DND-41 (cell line): ENCODE measurements around the gene NKPD1.

ENCODE experiments used
- ATAC-seq: fragments of 200-7000 bp; cut with Tn5 transposase; 3 replicates; pipeline ENCODE4 v1.9.1; 2021; ENCODE audit warnings: low read depth; ENCODE audit not compliant: insufficient read depth
- DNase-seq: peaks from one replicate; pipeline ENCODE4 v3.0.0-alpha.2; 2020
- H2AFZ ChIP-seq: 2 replicates; pipeline ENCODE4 v1.6.0; 2012; ENCODE audit warnings: low read depth, low read length
- H3K27ac ChIP-seq: 2 replicates; pipeline ENCODE4 v1.5.1; 2012; ENCODE audit warnings: low read length, inconsistent platforms
- H3K27me3 ChIP-seq: fragments of 200-600 bp; sonication (generic); 2 replicates; pipeline ENCODE4 v1.6.0; 2012; ENCODE audit warnings: low read length, mild to moderate bottlenecking, inconsistent platforms; ENCODE audit not compliant: insufficient read depth, poor library complexity
- H3K36me3 ChIP-seq: 2 replicates; pipeline ENCODE4 v1.5.1; 2012; ENCODE audit warnings: low read length, inconsistent platforms; ENCODE audit not compliant: insufficient read depth
- H3K4me1 ChIP-seq: 2 replicates; pipeline ENCODE4 v1.5.1; 2012; ENCODE audit warnings: mild to moderate bottlenecking, low read length; ENCODE audit not compliant: insufficient read depth
- H3K4me2 ChIP-seq: 2 replicates; pipeline ENCODE4 v1.6.0; 2012; ENCODE audit warnings: mild to moderate bottlenecking, moderate library complexity, low read length, inconsistent platforms; ENCODE audit not compliant: insufficient read depth
- H3K4me3 ChIP-seq, 2 experiments: fragments of 200-600 bp in 1 of 2; shearing (Covaris generic) in 1 of 2; 2 replicates each; pipeline ENCODE4 v1.5.1; 2012 to 2016; ENCODE audit warnings: inconsistent platforms in 2 of 2, low read length in 2 of 2, mild to moderate bottlenecking in 2 of 2, low read depth in 1 of 2, moderate library complexity in 1 of 2
- H3K79me2 ChIP-seq: 2 replicates; pipeline ENCODE4 v1.6.0; 2012; ENCODE audit warnings: low read length, inconsistent platforms; ENCODE audit not compliant: insufficient read depth
- H3K9ac ChIP-seq: 2 replicates; pipeline ENCODE4 v1.6.0; 2012; ENCODE audit warnings: low read depth, mild to moderate bottlenecking, inconsistent platforms, low read length, moderate library complexity
- H3K9me3 ChIP-seq: 2 replicates; pipeline ENCODE4 v1.5.1; 2012; ENCODE audit warnings: low read length, moderate library complexity, mild to moderate bottlenecking, inconsistent platforms; ENCODE audit not compliant: insufficient read depth, severe bottlenecking
- H4K20me1 ChIP-seq: 2 replicates; pipeline ENCODE4 v1.6.0; 2012; ENCODE audit warnings: low read length; ENCODE audit not compliant: insufficient read depth
- EZH2 ChIP-seq: IDR thresholded peaks from 3 replicates; pipeline ENCODE4 v1.6.1; 2012; ENCODE audit warnings: borderline replicate concordance, low read depth, mild to moderate bottlenecking, moderate library complexity, low read length, inconsistent platforms; ENCODE audit not compliant: severe bottlenecking
- TF ChIP-seq, protein P1 (sequence below): IDR thresholded peaks from 2 replicates; pipeline ENCODE4 v1.5.1; 2012; ENCODE audit warnings: borderline replicate concordance, low read length, moderate library complexity, mild to moderate bottlenecking; ENCODE audit not compliant: poor library complexity, severe bottlenecking; ENCODE audit errors: extremely low read depth

Gene NKPD1

DNA sequence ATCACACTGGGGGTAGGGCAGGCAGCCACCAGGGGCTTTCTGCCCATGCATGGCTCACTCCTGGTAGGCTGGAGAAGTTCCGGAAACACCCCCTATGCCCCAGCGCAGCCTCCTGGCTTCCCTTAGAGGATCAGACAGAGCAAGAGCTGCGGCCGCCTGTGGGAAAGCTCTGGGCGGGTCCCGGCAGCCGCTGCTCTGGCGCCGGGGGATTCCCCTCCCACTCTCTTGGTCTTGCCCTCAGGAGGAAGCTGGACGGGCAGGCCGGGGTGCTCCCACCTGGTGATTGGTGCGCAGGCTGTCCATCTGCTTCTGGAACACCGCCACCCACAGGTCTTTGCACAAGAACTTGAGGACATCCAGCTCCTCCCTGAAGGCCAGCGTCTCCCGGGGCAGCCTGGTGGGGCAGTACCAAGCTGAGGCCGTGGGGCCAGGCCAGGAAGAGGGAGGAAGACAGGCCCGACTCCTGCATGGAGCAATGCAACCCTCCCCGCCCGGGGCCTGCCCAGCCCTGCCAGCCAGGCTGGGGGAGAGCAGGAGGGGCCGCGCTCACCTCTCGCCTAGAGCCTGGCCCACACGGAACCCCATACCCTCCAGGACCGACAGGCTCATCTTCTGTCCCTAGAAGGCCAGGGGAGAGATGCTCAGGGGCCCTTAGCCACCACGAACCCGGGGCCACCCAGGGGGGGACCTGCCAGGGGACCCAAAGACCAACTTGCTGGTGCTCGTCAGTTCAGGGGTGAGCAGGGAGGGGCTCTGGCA, 4.0 kb upstream of the NKPD1 start:
- Histone ChIP-seq H4K20me1 (peaks cover 10% of the 10 kb centered on the region), H2AFZ (no peak overlapping the region), H3K79me2 (no peaks in the 10 kb centered on the region), H3K4me3 (no peak overlapping the region), H3K4me2 (no peak overlapping the region), H3K9me3 (no peaks in the 10 kb centered on the region), H3K27ac (no peak overlapping the region), H3K36me3 (no peaks in the 10 kb centered on the region), H3K9ac (no peak overlapping the region), H3K4me1 (no peaks in the 10 kb centered on the region), H3K27me3 (no peaks in the 10 kb centered on the region)
- TF ChIP-seq, protein P1, sequence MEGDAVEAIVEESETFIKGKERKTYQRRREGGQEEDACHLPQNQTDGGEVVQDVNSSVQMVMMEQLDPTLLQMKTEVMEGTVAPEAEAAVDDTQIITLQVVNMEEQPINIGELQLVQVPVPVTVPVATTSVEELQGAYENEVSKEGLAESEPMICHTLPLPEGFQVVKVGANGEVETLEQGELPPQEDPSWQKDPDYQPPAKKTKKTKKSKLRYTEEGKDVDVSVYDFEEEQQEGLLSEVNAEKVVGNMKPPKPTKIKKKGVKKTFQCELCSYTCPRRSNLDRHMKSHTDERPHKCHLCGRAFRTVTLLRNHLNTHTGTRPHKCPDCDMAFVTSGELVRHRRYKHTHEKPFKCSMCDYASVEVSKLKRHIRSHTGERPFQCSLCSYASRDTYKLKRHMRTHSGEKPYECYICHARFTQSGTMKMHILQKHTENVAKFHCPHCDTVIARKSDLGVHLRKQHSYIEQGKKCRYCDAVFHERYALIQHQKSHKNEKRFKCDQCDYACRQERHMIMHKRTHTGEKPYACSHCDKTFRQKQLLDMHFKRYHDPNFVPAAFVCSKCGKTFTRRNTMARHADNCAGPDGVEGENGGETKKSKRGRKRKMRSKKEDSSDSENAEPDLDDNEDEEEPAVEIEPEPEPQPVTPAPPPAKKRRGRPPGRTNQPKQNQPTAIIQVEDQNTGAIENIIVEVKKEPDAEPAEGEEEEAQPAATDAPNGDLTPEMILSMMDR = no peak
- DNase-seq (no peak), ATAC-seq (no peak)

DNA sequence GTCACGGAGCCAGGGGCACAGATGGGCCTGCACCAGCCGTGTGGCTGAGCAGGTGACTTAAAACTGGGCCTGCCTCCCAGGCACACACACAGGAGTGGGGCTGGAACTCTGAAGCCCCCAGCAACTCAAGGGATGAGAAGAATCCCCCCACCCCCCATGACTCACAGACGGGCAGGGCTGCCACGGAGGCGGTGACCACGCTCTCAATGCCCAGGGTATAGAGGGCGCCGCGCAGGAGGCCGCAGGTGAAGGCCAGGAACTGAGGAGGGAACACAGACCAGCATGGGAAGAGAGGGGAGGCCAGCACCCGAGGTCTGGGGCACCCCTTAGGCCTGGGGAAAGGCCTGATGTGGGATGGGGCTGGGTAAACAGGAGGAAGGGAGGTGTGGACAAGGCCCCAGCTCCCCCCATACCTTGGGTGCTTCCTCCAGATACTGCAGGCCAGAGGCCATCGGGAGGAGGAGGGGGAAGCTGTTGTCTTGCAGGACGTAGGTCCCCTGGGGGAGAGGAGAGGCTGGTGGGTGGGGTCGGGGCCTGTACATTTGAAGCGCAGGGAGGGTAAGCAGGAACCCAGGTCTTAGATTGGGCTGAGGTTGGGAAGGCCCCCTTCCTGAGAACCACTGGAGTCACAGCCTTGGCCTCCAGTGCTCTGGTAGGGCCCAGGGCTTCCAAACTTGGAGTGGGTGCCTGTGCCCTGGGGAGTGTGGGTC, 3.1 kb upstream of the NKPD1 start:
- Histone ChIP-seq H3K4me1 (no peaks in the 10 kb centered on the region), H3K4me3 (no peak overlapping the region), H3K36me3 (no peaks in the 10 kb centered on the region), H3K27ac (no peak overlapping the region), H3K9ac (no peak overlapping the region), H3K79me2 (no peaks in the 10 kb centered on the region), H3K9me3 (no peaks in the 10 kb centered on the region), H3K4me2 (no peak overlapping the region), H4K20me1 (peaks cover 6% of the 10 kb centered on the region), H3K27me3 (no peaks in the 10 kb centered on the region), H2AFZ (no peak overlapping the region)
- ATAC-seq (0 out of 3 replicates have a peak, but pooled peaks have one; percentile 9), DNase-seq (no peak)
- no peak for TF ChIP-seq EZH2
- TF ChIP-seq, protein P1 = no peak

DNA sequence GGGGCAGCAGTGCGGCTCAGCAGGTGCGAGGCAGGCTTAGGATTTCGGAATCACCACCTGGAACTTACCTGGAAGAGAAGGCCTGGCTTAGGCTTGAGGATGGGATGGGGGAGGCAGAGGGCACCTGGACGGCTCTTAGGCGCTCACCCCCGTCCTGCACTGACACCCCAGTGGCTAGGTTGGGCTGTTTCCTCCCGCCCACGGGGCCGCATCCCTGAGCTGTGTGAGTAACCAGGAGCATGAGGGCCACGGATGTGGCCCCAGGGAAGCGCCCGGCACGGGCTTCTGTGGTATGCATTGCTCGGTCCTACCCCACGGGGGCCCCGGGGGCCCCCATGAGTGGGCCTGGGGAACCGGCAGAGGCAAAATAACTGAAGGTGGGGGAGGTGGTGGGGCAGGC, 2.4 kb upstream of the NKPD1 start:
- no peaks in the 10 kb centered on the region for H3K36me3 ChIP-seq
- H3K4me2 ChIP-seq = no peak overlapping the region
- DNase-seq (no peak), ATAC-seq (no peak)
- no peaks in the 10 kb centered on the region for H3K27me3 ChIP-seq
- TF ChIP-seq, protein P1 = no peak
- no peak for TF ChIP-seq EZH2
- no peak overlapping the region for H2AFZ ChIP-seq
- no peaks in the 10 kb centered on the region for H3K9me3 ChIP-seq
- H4K20me1 ChIP-seq = peaks cover 6% of the 10 kb centered on the region
- no peak overlapping the region for H3K9ac ChIP-seq
- no peak overlapping the region for H3K4me3 ChIP-seq
- no peaks in the 10 kb centered on the region for H3K4me1 ChIP-seq
- no peak overlapping the region for H3K27ac ChIP-seq
- no peaks in the 10 kb centered on the region for H3K79me2 ChIP-seq
